WI38 (cell line): Measurements from ENCODE around the gene PSMG4.

Experiments
- H3K4me3 ChIP-seq: 2 replicates; pipeline ENCODE4 v1.5.1; 2011; ENCODE audit warnings: low read depth, mild to moderate bottlenecking, control low read depth, low read length
- CTCF ChIP-seq: IDR thresholded peaks from 2 replicates; pipeline ENCODE4 v1.5.1; 2012; ENCODE audit warnings: low read depth, mild to moderate bottlenecking, control low read depth, low read length

The PSMG4 gene

DNA sequence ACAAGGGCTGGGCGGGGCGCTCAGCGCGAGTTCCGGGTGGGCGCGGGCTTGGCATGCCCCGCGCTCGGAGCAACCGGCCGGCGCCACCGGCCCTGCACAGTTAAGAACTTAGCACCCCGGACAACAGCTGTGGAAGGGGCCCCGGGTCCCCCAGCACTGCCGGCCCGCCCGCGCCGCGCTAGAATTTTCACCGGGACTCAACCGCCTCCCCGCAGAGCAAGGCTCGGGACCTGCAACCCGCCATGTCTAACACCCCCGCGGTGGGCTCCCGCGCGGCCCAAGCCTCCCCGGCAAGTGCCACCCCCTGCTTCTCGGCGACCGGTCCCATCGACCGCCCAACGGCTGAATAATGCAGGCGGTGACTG lies 5.2 kb upstream of the PSMG4 start:
- TF ChIP-seq CTCF, result no peak
- no peak overlapping the region for H3K4me3 ChIP-seq

DNA sequence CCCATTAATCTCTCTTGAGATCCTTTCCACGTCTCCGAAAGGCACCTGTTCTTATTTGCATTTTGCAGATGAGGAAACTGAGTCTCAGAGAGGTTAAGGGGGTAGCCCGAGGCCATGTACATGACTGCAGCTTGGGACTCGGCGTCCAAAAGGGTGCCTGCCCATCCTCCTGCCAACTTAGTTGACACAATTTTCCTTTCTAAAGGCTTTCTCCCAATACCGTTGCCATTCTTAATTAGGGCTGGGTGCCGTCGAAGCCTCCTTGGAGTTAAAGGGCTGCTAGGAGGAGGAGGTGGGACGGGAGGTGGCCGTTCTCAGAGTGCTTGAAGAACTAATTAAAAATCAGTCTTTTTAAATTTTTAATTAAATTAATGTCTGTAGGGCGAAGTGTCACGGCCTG lies 546 bp upstream of the PSMG4 start:
- TF ChIP-seq CTCF, result no peak
- H3K4me3 ChIP-seq, result peak overlapping the region; percentile 86

GRCh38 chr6:3259491-3259958 lies 778 bp downstream of the PSMG4 start:
- no peak for TF ChIP-seq CTCF
- H3K4me3 ChIP-seq, result peak overlapping the region; percentile 86

DNA sequence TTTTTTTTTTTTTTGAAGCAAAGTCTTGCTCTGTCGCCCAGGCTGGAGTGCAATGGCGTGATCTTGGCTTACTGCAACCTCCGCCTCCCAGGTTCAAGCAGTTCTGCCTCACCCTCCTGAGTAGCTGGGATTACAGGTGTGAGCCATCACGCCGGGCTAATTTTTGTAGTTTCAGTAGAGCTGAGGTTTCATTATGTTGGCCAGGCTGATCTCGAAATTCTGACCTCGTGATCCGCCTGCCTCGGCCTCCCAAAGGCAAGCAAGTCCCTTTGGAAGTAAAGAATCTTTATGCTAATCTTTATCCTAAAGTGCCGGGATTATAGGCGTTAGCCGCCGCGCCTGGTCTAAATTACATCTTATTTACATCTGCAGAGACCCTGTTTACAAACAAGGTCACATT lies 1.5 kb downstream of the PSMG4 start:
- peak overlapping the region; percentile 86; the same call in 1 of the 2 replicates for H3K4me3 ChIP-seq
- no peak for TF ChIP-seq CTCF

DNA sequence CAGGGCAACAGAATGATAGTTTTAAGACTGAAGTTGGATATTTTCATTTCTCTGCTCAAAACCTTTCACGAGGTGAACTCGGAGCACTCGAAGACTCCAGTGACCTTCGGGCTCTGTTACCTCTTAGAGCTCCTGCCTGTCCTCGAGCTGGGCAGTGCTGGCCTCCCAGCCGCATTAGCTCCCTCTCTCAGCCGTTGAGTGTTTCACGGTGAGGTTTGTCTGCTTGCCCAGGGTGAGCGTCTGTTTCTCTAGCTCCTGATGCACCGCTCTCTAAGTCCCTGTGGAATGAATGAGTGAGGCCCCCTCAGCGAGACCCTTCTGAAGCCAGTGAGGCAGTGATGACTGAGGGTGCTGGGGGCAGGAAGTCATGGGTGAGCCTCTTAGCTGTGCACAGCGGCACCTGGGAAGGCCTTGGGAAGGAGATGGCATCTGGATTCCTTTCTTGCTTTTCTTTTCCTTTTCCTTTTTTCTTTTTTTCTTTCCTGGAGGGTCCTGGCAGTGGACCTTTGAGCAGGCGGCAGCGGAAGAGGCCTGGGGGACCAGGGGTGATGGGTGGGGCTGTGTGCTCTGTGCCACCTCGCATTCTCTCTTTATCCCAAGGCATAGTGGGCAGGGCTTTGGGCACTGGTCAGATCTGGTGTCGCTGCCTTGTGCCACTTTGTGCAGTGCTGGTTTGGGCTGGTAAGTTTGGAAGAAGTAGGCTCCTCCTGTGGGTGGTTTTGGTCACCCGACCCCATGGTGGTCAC lies 2.2 kb downstream of the PSMG4 start:
- no peak overlapping the region for H3K4me3 ChIP-seq
- no peak for TF ChIP-seq CTCF

- TF ChIP-seq CTCF, result no peak
- no peak overlapping the region for H3K4me3 ChIP-seq
Observed at GRCh38 chr6:3261518-3261820, 2.7 kb downstream of the PSMG4 start.

DNA sequence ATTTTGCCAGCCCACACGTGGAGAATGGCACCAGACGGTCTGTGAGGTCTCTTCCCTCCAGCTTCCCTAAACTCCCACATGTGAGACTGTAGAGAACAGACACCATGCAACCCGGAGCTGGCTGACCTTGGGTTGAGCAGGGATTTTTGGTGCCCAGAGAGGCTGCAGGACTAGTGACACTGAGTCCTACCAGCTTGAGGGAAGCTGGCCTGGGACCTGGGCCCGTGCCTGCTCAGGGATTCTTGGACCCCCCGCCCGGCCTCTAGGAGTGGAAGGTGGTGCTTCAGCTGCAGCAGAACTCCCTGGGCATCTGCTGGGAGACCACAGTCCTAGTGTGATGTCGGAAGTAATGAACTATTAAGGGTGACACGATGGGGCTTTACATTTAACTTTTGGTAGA lies 3.2 kb downstream of the PSMG4 start:
- no peak for TF ChIP-seq CTCF
- no peak overlapping the region for H3K4me3 ChIP-seq
